WTC11 (cell line): ENCODE data around the gene BRK1.

Source experiments
- ATF2 ChIP-seq: sonication (generic); formaldehyde crosslinking; IDR thresholded peaks from 2 replicates; pipeline ENCODE4 v1.8.1; 2022; ENCODE audit warnings: low read depth, missing genetic modification reagents, borderline replicate concordance
- ATF3 ChIP-seq: sonication (generic); formaldehyde crosslinking; conservative IDR thresholded peaks from 2 replicates; pipeline ENCODE4 v1.8.1; 2022; ENCODE audit warnings: mild to moderate bottlenecking, missing genetic modification reagents
- ATF6 ChIP-seq: sonication (generic); formaldehyde crosslinking; IDR thresholded peaks from 2 replicates; pipeline ENCODE4 v1.8.1; 2023; ENCODE audit warnings: mild to moderate bottlenecking, missing genetic modification reagents
- CBFB ChIP-seq: sonication (generic); formaldehyde crosslinking; IDR thresholded peaks from 2 replicates; pipeline ENCODE4 v1.8.1; 2022; ENCODE audit warnings: mild to moderate bottlenecking, low read depth, missing genetic modification reagents
- CTCF ChIP-seq: fragments of 200-600 bp; IDR thresholded peaks from 2 replicates; pipeline ENCODE4 v1.8.0; 2022; ENCODE audit warnings: antibody characterized with exemption
- E2F1 ChIP-seq: sonication (generic); formaldehyde crosslinking; IDR thresholded peaks from 2 replicates; pipeline ENCODE4 v1.8.0; 2022; ENCODE audit warnings: mild to moderate bottlenecking, missing genetic modification reagents
- E2F5 ChIP-seq: sonication (generic); formaldehyde crosslinking; IDR thresholded peaks from 2 replicates; pipeline ENCODE4 v1.8.1; 2022; ENCODE audit warnings: mild to moderate bottlenecking, moderate library complexity, missing genetic modification reagents
- FOXP4 ChIP-seq: sonication (generic); formaldehyde crosslinking; IDR thresholded peaks from 2 replicates; pipeline ENCODE4 v1.8.0; 2022; ENCODE audit warnings: mild to moderate bottlenecking, missing genetic modification reagents
- NR1H2 ChIP-seq: sonication (generic); formaldehyde crosslinking; IDR thresholded peaks from 2 replicates; pipeline ENCODE4 v1.9.0; 2021; ENCODE audit warnings: mild to moderate bottlenecking, moderate library complexity, missing genetic modification reagents
- PRRX2 ChIP-seq: fragments of 250-450 bp; sonication (Bioruptor Pico); IDR thresholded peaks from 2 replicates; pipeline ENCODE4 v1.8.0; 2021; ENCODE audit warnings: mild to moderate bottlenecking
- TCF7 ChIP-seq: sonication (generic); formaldehyde crosslinking; IDR thresholded peaks from 2 replicates; pipeline ENCODE4 v1.8.0; 2022; ENCODE audit warnings: mild to moderate bottlenecking, low read depth, missing genetic modification reagents, moderate library complexity
- TEAD1 ChIP-seq: sonication (generic); formaldehyde crosslinking; IDR thresholded peaks from 2 replicates; pipeline ENCODE4 v1.8.0; 2022; ENCODE audit warnings: mild to moderate bottlenecking, missing genetic modification reagents

- no peak for TF ChIP-seq FOXP4
- TF ChIP-seq CTCF, result no peak
- no peak for TF ChIP-seq E2F1 (CRISPR knock-in tag)
- no peak for TF ChIP-seq ATF6 (CRISPR knock-in tag)
- no peak for TF ChIP-seq ATF3 (CRISPR knock-in tag)
- no peak for TF ChIP-seq ATF2
- TF ChIP-seq CBFB (CRISPR knock-in tag), result no peak
- TF ChIP-seq TEAD1 (CRISPR knock-in tag), result no peak
- TF ChIP-seq E2F5, result no peak
- no peak for TF ChIP-seq PRRX2
- TF ChIP-seq TCF7 (CRISPR knock-in tag), result no peak
- TF ChIP-seq NR1H2 (CRISPR knock-in tag), result no peak
Measured at GRCh38 chr3:10088256-10088655, 27.2 kb upstream of the BRK1 start.
